GM12873 (cell line): ENCODE measurements around the gene OR56A1.

Source experiments
- TF ChIP-seq, protein P1 (sequence below): IDR thresholded peaks from 2 replicates; pipeline ENCODE4 v1.5.1; 2012; ENCODE audit warnings: low read depth, mild to moderate bottlenecking, moderate library complexity, low read length, control low read depth; ENCODE audit not compliant: insufficient read depth; ENCODE audit errors: missing control alignments

The OR56A1 gene

DNA sequence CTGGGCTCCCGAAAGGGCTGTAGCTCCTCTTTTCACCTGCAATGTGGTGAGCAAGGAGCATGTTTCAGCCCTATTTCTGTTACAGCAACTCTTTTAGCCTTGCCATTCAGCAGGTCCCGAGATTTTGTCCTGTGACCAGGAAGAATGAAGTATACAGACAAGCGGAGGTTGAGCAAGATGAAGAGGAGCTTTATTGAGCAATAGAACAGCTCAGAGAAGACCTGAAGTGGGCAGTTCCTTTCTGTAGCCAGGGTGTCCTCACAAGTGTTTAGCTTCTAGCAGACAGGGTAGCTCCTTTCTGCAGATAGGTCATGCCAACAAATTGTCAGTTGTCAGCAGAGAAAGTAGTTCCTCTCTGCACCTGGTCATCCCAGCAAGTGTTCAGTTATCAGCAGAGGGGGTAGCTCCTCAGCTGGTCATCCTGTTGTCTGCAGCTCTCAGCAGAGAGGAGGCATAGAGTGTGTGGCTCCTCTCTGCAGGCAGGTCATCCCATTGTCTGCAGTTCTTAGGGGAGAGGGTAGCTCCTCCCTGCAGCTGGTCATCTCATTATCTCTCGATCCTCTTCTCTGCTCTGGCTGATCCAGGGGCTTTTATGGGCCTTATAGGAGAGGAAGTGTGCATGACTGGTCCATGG is 18.4 kb downstream of the OR56A1 start:
- TF ChIP-seq, protein P1, sequence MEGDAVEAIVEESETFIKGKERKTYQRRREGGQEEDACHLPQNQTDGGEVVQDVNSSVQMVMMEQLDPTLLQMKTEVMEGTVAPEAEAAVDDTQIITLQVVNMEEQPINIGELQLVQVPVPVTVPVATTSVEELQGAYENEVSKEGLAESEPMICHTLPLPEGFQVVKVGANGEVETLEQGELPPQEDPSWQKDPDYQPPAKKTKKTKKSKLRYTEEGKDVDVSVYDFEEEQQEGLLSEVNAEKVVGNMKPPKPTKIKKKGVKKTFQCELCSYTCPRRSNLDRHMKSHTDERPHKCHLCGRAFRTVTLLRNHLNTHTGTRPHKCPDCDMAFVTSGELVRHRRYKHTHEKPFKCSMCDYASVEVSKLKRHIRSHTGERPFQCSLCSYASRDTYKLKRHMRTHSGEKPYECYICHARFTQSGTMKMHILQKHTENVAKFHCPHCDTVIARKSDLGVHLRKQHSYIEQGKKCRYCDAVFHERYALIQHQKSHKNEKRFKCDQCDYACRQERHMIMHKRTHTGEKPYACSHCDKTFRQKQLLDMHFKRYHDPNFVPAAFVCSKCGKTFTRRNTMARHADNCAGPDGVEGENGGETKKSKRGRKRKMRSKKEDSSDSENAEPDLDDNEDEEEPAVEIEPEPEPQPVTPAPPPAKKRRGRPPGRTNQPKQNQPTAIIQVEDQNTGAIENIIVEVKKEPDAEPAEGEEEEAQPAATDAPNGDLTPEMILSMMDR: no peak

DNA sequence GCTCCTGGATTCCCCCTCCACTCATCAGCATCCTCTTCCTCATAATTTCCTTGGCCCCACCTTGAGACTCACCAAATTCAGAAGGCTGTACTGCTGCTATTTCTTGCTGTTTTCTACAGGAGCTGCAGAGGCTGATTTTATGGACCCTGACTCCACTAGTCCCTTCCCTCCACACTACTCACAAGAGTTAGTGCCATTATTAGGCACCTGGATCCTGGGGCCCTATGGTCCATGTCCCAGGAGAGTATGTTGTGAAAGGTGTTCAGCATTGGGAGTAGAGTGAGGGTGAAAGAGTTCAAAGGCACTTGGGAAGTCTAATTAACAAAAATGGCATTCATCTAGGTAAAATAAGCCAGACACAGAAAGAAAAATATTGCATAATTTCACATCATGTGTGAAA is 23.7 kb downstream of the OR56A1 start, which contains the start of gene OR56A4:
Gene OR56A4 (minus strand): TSS at position 101 of the 400 bp plus-strand sequence. CDS start 3,954 bp downstream, outside the sequence.
- TF ChIP-seq, protein P1: no peak

DNA sequence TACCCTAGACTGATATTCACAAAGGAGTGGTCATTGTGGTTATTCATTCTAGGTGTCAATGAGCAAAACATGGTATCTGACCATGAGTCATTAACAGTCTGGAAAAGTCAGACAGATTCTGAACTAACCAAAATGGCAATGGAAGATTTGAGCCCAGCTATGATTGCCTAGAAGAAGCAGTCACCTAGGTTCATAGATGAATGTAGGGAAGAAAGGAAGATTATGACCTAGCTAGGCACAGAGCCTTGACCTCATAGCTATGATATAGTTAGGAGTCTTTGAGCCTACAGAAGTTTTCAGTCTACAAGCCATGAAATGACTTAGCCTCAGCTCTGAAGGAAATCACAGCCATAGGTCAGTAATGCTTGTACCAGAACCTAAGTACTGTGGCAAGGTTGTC is 24.2 kb downstream of the OR56A1 start:
- TF ChIP-seq, protein P1: no peak

DNA sequence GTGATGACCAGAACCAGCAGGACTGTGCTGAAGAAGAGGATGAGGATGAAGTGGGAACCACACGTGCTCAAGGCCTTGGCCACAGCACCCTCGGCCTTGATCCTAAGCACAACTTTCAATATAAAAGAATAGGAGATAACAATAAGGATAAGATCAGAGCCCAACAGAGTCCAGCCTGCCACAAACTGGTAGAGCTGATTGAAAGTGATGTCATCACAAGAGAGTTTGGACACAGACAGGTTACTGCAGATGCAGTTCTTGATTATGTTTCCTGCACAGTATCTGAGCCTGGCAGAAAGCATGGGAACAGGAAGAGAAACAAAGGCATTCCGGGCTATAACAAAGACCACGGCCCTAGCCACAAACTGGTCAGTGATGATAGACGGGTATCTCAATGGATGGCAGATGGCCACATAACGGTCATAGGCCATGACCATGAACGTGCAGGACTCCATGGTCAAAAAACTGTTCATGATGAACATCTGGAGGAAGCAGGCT is 28.3 kb downstream of the OR56A1 start:
- TF ChIP-seq, protein P1: no peak

DNA sequence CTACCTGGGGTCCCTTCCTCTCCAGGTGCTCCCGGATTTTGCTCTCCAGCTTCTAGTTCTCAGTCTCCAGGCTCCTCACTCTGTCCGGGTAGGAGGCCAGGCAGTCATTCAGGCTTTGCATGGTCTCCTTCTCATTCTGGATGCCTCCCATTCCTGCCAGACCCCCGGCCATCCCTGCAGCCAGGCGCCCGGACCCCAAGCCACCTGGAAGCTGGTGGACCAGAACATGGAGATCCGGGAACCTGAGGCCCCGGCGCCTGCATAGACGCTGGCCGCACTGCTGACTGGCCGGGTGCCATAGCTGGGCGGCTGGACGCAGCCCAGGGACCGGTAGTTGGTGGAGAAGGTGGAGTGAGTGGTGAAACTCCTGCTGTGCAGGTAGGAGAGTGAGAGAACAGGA is 35.8 kb downstream of the OR56A1 start:
- TF ChIP-seq, protein P1: no peak

DNA sequence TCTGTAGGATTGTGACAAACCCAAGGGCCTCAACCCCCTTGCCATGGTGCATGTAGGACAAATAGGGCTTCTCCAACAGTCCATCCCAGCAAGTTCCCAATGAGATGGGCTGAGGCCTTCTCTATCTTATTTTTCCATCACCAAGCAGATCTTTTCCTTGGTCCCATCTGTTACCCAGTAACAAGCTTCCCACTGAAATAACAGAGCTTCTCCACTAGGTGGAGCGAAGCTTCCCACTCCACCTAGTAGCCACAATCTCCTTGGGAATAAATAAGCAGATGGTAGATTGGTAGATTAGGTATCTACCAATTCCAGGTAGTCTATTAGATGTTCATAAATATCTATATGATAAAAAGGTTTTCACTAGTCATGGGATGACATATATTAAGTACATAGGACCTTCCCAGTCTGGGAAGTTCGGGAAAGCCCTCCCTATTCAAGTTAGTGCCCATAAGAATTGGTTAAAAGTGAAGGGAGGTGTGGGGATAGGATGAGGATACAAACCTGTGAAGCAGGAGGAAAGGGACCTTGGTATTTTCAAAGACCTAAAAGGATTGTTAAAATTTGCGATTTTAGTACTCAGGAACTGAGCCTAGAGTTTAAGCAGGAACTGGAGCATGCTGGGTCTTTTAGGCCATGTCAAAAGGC is 37.8 kb downstream of the OR56A1 start:
- TF ChIP-seq, protein P1: peak; percentile 62

DNA sequence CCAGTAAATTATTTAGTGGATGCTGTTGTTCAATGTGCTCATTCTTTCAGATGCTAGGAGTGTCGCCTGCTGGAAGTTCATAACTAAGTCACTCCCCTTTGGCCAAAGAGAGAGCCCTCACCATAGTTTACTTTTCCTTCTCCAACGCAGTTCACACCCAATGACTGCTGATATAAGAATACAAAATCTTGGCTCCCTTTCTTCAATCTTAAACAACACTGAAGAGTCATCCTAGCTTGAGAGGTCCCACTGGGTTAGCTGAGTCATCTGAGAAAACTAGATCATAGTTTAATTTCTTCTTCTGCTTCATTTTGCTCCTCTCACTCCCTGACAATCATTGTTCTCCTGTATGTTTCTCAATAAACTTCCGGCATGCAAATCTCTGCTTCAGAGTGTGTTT is 38.4 kb downstream of the OR56A1 start:
- TF ChIP-seq, protein P1: no peak
